Measurements from ENCODE around the gene ZNF285. TPM values are rescaled to one million over a fixed set of nuclear protein-coding genes. Genes with fewer than 3 reads are reported as not detected.
"Not testable (repeated sequence)": the region's sequence is repeated elsewhere in the genome, so short reads cannot be mapped to it uniquely, and the experiment has no call there.

The ZNF285 gene
- total RNA-seq, 1 experiment from 2014 or later, result 3.0 TPM

DNA sequence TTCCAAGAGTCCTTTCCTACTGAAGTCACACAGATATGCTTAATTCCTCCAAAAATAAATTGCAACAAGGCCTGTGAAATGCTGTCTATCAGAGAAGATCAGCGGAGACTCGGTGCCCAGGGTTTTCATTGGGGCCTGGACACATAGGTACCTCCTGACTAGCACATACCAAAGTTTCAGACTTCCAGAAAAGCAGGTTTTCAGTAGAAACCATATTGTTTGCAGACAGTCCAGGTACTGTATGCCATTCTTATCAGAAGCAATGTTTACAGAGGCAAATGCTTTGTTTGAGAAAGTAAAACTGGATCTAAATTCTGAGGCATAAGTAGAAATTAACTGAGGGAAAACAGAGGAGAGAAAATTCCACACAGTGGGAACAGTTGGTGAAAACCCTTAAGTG, 34.0 kb upstream of the ZNF285 start:
- Histone ChIP-seq H2AFZ (no peak overlapping the region), H3K27ac (no peak overlapping the region), H3K4me3 (no peak overlapping the region), H3K27me3 (ENCODE audit: insufficient read depth, low read depth) (no peaks in the 10 kb centered on the region), H3K4me1 (replicated peaks; ENCODE audit: insufficient read depth) (no peaks in the 10 kb centered on the region), H4K20me1 (ENCODE audit: insufficient read depth) (no peaks in the 10 kb centered on the region), H3K9me2 (ENCODE audit: insufficient read depth) (no peaks in the 10 kb centered on the region), H3K4me2 (no peak overlapping the region), H3F3A (ENCODE audit: insufficient read depth, low read depth) (no peaks in the 10 kb centered on the region), H3K9me3 (ENCODE audit: insufficient read depth, low read depth) (peaks cover 62% of the 10 kb centered on the region), H3K79me2 (ENCODE audit: low read depth) (no peaks in the 10 kb centered on the region), H3K36me3 (ENCODE audit: low read depth) (peaks cover 61% of the 10 kb centered on the region)
- BruUV-seq (replicated peaks), result no TSS peak
- DNase-seq, result no peak
- ChIA-PET CTCF (no interaction called here), POLR2A (ENCODE audit: unreplicated experiment) (no interaction called here)
- intact Hi-C loops (cut with micrococcal nuclease; ENCODE audit: unreplicated experiment), result no loop called here
- TF ChIP-seq, protein P1, sequence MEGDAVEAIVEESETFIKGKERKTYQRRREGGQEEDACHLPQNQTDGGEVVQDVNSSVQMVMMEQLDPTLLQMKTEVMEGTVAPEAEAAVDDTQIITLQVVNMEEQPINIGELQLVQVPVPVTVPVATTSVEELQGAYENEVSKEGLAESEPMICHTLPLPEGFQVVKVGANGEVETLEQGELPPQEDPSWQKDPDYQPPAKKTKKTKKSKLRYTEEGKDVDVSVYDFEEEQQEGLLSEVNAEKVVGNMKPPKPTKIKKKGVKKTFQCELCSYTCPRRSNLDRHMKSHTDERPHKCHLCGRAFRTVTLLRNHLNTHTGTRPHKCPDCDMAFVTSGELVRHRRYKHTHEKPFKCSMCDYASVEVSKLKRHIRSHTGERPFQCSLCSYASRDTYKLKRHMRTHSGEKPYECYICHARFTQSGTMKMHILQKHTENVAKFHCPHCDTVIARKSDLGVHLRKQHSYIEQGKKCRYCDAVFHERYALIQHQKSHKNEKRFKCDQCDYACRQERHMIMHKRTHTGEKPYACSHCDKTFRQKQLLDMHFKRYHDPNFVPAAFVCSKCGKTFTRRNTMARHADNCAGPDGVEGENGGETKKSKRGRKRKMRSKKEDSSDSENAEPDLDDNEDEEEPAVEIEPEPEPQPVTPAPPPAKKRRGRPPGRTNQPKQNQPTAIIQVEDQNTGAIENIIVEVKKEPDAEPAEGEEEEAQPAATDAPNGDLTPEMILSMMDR (conservative IDR thresholded peaks at IDR 0.05), result no peak
- no peak for TF ChIP-seq EZH2 (IDR thresholded peaks at IDR 0.05; ENCODE audit: low read depth)

DNA sequence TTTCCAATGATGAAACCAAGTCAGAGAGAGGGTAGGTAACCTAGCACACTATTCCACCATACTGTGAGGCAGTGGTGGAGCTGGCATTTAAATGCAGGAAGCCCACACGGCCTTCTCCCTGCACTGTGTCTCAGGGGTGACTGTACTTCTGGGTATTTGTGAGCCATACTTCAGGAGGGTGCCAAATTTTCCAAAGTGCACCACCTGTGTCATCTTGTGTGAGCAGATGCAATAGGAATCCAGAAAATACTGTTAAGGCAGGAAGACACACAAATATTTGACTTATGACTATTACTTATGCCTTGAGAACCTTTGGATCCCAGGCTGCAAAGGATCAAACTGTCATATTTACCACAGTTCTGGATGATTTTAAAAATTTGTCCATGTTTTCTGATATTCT, 29.5 kb upstream of the ZNF285 start:
- intact Hi-C loops (cut with micrococcal nuclease; ENCODE audit: unreplicated experiment), result no loop called here
- H3K9me3 ChIP-seq (ENCODE audit: insufficient read depth, low read depth), result peaks cover 93% of the 10 kb centered on the region
- DNase-seq, result no peak
- POLR2A ChIA-PET (ENCODE audit: unreplicated experiment), result no interaction called here
- H3K79me2 ChIP-seq (ENCODE audit: low read depth), result no peaks in the 10 kb centered on the region
- H3K4me1 ChIP-seq (replicated peaks; ENCODE audit: insufficient read depth), result no peaks in the 10 kb centered on the region
- TF ChIP-seq, protein P1 (conservative IDR thresholded peaks at IDR 0.05), result no peak
- TF ChIP-seq EZH2 (IDR thresholded peaks at IDR 0.05; ENCODE audit: low read depth), result no peak
- H3K27me3 ChIP-seq (ENCODE audit: insufficient read depth, low read depth), result no peaks in the 10 kb centered on the region
- H4K20me1 ChIP-seq (ENCODE audit: insufficient read depth), result no peaks in the 10 kb centered on the region
- CTCF ChIA-PET, result no interaction called here
- no peaks in the 10 kb centered on the region for H3F3A ChIP-seq (ENCODE audit: insufficient read depth, low read depth)
- no peak overlapping the region for H3K4me2 ChIP-seq
- no peak overlapping the region; the same call in 1 of the 2 replicates for H3K4me3 ChIP-seq
- no TSS peak for BruUV-seq (replicated peaks)
- H2AFZ ChIP-seq, result no peak overlapping the region
- peaks cover 64% of the 10 kb centered on the region for H3K36me3 ChIP-seq (ENCODE audit: low read depth)
- H3K27ac ChIP-seq, result no peak overlapping the region
- no peaks in the 10 kb centered on the region for H3K9me2 ChIP-seq (ENCODE audit: insufficient read depth)

DNA sequence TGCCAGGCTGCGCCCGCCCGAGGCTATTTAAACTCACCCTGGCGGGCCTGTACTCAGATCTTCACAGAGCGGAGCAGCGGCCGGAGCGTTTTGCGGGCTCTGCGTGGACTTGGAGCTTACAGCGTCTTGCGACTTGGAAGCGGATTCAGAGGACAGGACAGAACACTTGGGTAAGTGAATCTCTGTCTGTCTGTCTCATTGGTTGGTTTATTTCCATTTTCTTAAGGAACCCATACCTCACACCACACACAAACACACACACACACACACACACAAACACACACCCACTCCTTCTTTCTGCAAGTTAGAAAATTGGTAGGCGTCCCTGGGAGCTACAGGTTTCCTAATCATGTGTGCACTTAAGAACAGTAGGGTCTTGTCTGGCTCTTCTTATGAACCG, 14.1 kb upstream of the ZNF285 start:
- POLR2A ChIA-PET (ENCODE audit: unreplicated experiment); H4K20me1 ChIP-seq (ENCODE audit: insufficient read depth); intact Hi-C loops (cut with micrococcal nuclease; ENCODE audit: unreplicated experiment); H3K4me3 ChIP-seq; H2AFZ ChIP-seq; H3K27ac ChIP-seq; H3K79me2 ChIP-seq (ENCODE audit: low read depth); DNase-seq; H3K4me2 ChIP-seq; H3K9me3 ChIP-seq (ENCODE audit: insufficient read depth, low read depth); H3K36me3 ChIP-seq (ENCODE audit: low read depth); H3F3A ChIP-seq (ENCODE audit: insufficient read depth, low read depth); CTCF ChIA-PET; H3K9me2 ChIP-seq (ENCODE audit: insufficient read depth); H3K4me1 ChIP-seq (replicated peaks; ENCODE audit: insufficient read depth); BruUV-seq (replicated peaks): not testable (repeated sequence)
- H3K27me3 ChIP-seq (ENCODE audit: insufficient read depth, low read depth), result peaks cover 67% of the 10 kb centered on the region

DNA sequence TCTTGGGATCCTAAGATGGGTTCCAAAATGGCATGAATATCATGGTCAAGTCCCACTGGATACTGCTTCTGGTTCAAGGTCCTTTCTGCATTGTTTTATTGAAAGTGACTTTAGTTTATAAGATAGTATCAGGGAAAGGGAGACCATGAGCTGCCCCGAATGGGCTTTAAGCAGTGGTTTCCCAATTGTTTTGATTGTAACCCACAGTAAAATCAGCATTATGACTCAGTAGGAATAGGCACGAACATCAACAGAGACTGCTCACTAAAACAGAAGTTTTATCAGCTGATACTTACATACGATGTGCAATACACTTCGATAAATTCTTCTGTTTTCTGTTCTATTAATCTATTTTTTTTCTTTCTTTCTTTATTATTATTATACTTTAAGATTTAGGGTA, 12.1 kb downstream of the ZNF285 start:
- H3K27me3 ChIP-seq (ENCODE audit: insufficient read depth, low read depth); H2AFZ ChIP-seq; H3K27ac ChIP-seq; intact Hi-C loops (cut with micrococcal nuclease; ENCODE audit: unreplicated experiment); POLR2A ChIA-PET (ENCODE audit: unreplicated experiment); H3K79me2 ChIP-seq (ENCODE audit: low read depth); CTCF ChIA-PET; BruUV-seq (replicated peaks); H3K9me3 ChIP-seq (ENCODE audit: insufficient read depth, low read depth); H3K4me3 ChIP-seq; H3K36me3 ChIP-seq (ENCODE audit: low read depth); H3K4me2 ChIP-seq; H4K20me1 ChIP-seq (ENCODE audit: insufficient read depth); H3K4me1 ChIP-seq (replicated peaks; ENCODE audit: insufficient read depth); DNase-seq; H3K9me2 ChIP-seq (ENCODE audit: insufficient read depth); H3F3A ChIP-seq (ENCODE audit: insufficient read depth, low read depth): not testable (repeated sequence)

Data from PC-9 (cell line).